Mucosa of stomach (tissue), 1 donor: ENCODE measurements around the gene DDI2.

ENCODE experiments used
- H3K27me3 ChIP-seq: one replicate; pipeline ENCODE4 v1.7.0; 2013; ENCODE audit warnings: mild to moderate bottlenecking, low read length; ENCODE audit not compliant: control insufficient read depth, insufficient read depth
- H3K36me3 ChIP-seq: one replicate; pipeline ENCODE4 v1.7.0; 2013; ENCODE audit warnings: low read length; ENCODE audit not compliant: control insufficient read depth, insufficient read depth
- H3K4me1 ChIP-seq: one replicate; pipeline ENCODE4 v1.7.0; 2013; ENCODE audit warnings: mild to moderate bottlenecking, low read length; ENCODE audit not compliant: control insufficient read depth, insufficient read depth
- H3K4me3 ChIP-seq: one replicate; pipeline ENCODE4 v1.7.0; 2013; ENCODE audit warnings: low read length
- H3K9ac ChIP-seq: one replicate; pipeline ENCODE4 v1.7.0; 2013; ENCODE audit warnings: mild to moderate bottlenecking, low read length, moderate library complexity
- H3K9me3 ChIP-seq: one replicate; pipeline ENCODE4 v1.7.0; 2013; ENCODE audit warnings: mild to moderate bottlenecking, low read length, moderate library complexity; ENCODE audit not compliant: control insufficient read depth
- donor health status: Pancreatic carcinoma.

The DDI2 gene

DNA sequence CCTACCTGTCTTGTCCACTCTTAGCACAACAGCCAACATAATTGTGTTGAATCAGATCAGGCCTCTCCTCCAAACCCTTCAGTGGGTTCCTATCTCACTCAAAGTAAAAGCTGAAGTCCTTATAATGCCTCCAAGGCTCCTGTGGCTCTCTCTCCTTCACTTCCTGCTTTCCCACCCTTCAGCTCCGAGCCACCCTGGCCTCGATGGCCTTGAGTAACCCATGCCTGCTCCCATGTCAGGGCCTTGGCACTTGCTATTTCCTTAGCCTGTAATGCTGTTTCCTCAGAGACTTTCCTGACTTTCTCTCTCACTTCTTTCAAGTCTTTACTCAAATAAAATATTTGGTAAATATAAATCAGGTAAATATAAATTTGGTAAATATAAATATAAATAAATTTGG, 58.8 kb downstream of the DDI2 start:
- H3K4me3 ChIP-seq, result no peak overlapping the region
- H3K36me3 ChIP-seq, result no peaks in the 10 kb centered on the region
- H3K9me3 ChIP-seq, result no peaks in the 10 kb centered on the region

DNA sequence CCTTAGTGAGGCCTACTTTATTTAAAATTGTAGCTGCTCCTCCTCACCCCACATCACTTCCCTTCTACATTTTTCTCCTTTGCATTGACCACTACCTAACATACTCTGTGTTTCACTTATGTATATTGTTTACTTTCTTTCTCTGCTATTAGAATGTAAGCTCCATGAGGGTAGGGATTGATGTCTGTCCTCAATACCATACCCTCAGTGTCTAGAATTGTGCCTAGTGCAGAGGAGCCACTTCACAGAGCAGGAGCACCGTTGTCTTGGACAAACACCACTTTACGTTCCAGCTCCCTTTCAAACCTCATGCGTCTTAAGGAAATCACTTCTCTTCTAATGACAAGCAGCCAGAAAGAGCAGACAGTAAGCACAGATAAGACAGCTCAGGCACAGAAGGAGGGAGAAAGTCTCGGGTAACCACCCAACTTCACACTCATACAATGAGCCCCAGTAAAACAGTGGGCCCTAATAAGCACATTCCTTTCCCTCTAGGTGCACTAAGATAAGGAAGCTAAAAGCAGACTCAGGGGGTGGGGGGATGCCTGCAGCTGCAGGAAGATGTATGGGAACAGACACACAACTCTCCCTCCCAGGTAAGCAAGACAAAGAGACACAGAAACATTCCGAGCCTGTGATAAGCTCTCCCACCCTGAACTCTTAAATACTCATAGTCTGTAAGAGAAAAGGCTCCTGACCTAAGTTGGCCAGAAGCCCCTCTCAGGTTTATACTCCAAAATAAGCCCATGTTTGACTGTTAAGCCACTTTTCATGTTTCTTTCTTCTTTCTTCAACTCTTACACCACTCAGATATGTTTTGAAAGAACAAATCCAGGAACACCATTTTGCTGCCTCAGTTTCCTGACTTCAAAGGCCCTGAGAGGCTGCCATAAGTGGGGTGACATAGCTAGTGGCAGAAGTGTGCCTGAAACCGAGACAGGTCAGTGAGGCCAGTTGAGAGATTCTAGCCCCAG, 59.7 kb downstream of the DDI2 start:
- Histone ChIP-seq H3K9me3 (no peaks in the 10 kb centered on the region), H3K4me1 (peaks cover 6% of the 10 kb centered on the region), H3K36me3 (no peaks in the 10 kb centered on the region), H3K4me3 (no peak overlapping the region), H3K9ac (no peak overlapping the region), H3K27me3 (no peaks in the 10 kb centered on the region)

More for the DNA sequence above, 58.8 kb downstream of the DDI2 start:
- Histone ChIP-seq H3K27me3 (no peaks in the 10 kb centered on the region), H3K4me1 (peaks cover 3% of the 10 kb centered on the region), H3K9ac (no peak overlapping the region)

DNA sequence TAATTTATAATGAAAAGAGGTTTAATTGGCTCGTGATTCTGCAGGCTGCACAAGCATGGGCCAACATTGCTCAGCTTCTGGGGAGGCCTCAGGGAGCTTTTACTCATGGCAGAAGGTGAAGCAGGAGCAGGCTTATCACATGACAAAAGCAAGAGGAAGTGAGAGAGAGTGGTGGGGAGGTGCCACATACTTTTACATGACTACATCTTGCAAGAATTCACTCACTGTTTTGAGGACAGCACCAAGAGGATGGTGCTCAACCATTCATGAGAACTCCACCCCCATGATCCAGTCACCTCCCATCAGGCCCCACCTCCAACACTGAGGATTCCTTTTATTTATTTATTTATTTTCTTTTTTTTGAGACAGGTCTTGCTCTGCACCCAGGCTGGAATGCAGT, 61.3 kb downstream of the DDI2 start:
- Histone ChIP-seq H3K9me3 (no peaks in the 10 kb centered on the region), H3K9ac (no peak overlapping the region), H3K4me1 (peaks cover 13% of the 10 kb centered on the region), H3K36me3 (no peaks in the 10 kb centered on the region), H3K27me3 (no peaks in the 10 kb centered on the region), H3K4me3 (no peak overlapping the region)

DNA sequence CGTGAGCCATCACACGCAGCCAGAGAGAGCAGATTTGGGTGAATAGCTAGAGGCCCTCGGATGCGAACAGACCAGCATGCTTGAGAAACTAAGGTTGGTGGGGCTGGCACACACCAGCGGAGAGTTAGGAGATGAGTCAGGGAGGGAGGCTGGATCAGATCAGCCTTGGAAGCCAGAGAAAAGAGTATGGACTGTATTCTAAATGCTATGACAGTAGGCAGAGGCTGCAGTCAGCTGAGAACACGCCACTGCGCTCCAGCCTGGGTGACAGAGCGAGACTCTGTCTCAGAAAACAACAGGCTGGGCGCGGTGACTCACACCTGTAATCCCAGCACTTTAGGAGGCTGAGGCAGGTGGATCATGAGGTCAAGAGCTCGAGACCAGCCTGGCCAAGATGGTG, 62.9 kb downstream of the DDI2 start:
- Histone ChIP-seq H3K9me3 (no peaks in the 10 kb centered on the region), H3K9ac (no peak overlapping the region), H3K4me3 (no peak overlapping the region), H3K36me3 (no peaks in the 10 kb centered on the region), H3K27me3 (no peaks in the 10 kb centered on the region), H3K4me1 (peaks cover 17% of the 10 kb centered on the region)

DNA sequence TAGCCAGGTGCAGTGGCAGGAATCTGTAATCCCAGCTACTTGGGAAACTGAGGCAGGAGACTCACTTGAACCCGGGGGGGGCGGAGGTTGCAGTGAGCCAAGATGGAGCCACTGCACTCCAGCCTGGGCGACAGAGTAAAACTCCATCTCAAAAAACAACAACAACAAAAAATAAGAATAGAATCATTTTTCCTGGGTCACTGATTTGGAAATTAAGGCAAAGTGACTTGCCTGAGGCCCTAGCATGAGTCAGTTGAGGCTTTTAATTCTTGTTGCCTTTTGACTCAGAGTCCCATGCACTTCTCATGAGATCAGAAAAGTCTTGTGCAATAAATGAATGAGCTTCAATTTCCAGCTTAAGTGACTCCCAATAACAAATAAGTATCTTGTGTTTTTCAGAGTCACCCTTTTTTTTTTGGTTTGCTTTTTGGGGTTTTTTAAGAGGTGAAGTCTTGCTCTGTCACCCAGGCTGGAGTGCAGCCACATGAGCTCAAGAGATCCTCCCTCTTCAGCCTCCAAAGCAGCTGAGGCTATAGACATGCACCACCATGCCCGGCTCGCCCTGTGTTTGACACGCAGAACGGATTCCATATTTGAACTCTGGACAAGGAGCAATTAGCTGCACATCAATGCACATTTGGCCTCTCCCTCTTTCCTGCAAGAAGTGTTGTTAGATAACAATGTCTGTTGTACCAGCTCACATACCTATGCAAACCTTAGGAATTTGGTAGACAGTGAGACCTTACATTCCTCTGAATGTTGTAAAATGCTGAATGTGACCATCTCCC, 63.5 kb downstream of the DDI2 start:
- Histone ChIP-seq H3K36me3 (no peaks in the 10 kb centered on the region), H3K9me3 (no peaks in the 10 kb centered on the region), H3K4me3 (no peak overlapping the region), H3K27me3 (no peaks in the 10 kb centered on the region), H3K4me1 (peaks cover 20% of the 10 kb centered on the region), H3K9ac (no peak overlapping the region)

DNA sequence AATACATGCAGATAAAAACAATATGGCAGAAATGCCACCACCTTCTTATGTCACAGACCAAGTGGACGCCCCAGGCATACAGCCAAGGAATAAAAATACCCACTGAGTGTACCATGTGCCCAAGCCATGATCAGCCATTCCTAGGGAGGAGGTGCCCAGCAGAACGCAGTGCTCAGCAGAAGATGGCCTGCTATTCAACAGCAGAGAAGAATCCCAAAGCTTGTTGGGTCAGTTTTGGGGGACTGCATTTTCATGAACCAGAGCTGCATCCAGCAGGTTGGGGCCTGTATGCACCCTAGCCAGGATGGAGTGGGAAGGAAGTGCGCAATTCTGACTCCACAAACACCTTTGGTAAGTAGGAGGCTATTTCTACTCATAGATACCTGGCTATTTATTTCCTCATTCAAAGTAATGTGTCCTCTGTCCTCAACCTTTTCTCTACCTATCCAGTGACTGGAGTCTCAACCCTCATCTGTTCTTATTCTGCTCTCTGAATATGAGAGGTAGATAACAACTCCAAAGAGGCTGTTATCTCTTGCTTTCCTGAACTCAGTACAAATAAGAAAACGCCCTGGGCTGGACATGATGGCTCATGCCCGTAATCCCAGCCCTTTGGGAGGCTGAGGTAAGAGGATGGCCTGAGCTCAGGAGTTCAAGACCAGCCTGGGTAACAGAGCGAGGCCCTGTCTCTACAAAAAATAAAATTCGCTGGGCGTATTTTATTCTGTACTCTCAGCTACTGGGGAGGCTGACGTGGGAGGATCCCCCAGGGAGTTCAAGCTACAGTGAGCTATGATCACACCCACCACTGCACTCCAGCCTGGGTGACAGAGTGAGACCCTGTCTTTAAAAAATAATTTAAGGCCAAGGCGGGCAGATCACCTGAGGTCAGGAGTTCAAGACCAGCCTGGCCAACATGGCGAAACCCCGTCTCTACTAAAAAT, 64.4 kb downstream of the DDI2 start:
- H3K9ac ChIP-seq, result no peak overlapping the region
- no peaks in the 10 kb centered on the region for H3K27me3 ChIP-seq
- H3K36me3 ChIP-seq, result no peaks in the 10 kb centered on the region
- H3K4me1 ChIP-seq, result peaks cover 26% of the 10 kb centered on the region
- H3K9me3 ChIP-seq, result no peaks in the 10 kb centered on the region
- no peak overlapping the region for H3K4me3 ChIP-seq

DNA sequence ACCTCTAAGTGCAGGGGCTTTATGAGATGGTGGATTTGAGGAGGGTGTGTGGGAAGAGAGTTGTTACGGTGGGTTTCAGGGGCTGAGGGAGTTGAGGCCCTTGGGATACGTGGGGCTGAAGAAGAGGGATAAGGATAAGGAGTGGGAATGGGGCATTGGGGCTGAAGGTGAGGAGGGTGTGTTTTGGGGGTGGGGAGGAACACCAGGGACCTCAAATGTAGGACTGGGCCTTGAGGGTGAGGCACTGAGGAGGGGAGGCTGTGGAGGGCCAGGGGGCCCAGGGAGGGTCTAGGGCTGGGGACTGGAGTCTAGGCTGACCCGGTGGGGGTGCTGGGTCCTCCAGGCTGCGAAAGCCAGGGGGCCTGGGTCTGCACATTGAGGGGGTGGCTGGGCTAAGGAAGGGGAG, 65.7 kb downstream of the DDI2 start:
- no peaks in the 10 kb centered on the region for H3K36me3 ChIP-seq
- no peaks in the 10 kb centered on the region for H3K9me3 ChIP-seq
- no peak overlapping the region for H3K4me3 ChIP-seq
- H3K4me1 ChIP-seq, result peaks cover 26% of the 10 kb centered on the region
- no peaks in the 10 kb centered on the region for H3K27me3 ChIP-seq
- H3K9ac ChIP-seq, result peak overlapping the region; percentile 100

DNA sequence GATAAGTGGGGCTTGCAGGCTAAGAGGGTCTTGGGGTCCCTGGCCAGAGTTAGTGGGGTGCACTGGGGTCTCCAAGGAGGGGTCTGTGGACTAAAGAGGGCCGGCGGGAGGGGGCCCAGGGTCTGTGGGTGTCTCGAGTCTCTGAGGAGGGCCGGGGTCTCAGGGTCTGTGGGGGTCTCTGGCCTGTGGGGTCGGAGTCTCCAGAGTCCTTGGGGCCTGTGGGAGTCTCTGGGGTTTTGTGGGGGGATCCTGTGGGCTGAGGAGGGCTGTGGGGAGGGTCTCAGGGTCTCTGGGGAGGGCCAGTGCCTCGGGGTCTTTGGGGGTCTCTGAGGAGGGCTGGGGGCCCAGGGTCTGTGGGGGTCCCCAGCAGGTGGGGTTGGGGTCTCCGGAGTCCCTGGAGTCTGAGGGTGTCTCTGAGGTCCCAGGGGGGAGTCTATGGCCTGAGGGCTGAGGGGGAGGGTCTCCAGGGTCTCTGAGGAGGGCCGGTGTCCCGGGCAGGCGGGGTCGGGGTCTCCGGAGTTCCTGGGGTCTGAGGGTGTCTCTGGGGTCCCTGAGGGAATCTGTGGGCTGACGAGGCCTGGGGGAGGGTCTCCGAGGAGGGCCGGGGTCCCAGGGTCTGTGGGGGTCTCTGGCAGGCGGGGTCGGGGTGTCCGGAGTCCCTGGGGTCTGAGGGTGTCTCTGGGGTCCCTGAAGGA, 66.2 kb downstream of the DDI2 start:
- peak overlapping the region; percentile 74 for H3K4me3 ChIP-seq
- H3K9ac ChIP-seq, result peak overlapping the region; percentile 100
- H3K36me3 ChIP-seq, result no peaks in the 10 kb centered on the region
- H3K9me3 ChIP-seq, result no peaks in the 10 kb centered on the region
- peaks cover 26% of the 10 kb centered on the region for H3K4me1 ChIP-seq
- H3K27me3 ChIP-seq, result no peaks in the 10 kb centered on the region

DNA sequence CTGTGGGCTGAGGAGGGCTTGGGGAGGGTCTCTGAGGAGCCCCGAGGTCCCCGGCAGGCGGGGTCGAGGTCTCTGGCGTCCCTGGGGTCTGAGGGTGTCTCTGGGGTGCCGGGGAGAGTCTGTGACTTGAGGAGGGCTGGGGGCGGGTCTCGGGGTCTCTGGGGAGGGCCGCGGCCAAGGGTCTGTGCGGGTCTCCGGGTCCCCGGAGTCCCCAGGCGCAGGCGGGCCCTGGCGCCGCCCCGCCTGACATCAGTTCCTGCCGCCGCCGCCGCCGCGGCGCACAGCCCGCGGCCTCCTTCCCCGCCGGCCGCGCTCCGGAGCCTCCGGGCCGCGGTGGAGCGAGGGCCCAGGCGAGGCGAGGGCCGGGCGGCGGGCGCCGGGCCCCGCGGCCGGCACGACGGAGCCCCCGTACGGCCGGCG, 66.8 kb downstream of the DDI2 start, which contains the start of gene PLEKHM2:
PLEKHM2 (plus strand) TSS at position 279 of the 420 bp plus-strand sequence. CDS start 239 bp downstream, outside the sequence.
- Histone ChIP-seq H3K4me1 (peaks cover 26% of the 10 kb centered on the region), H3K36me3 (no peaks in the 10 kb centered on the region), H3K9ac (peak within 1 kb of the TSS; percentile 100), H3K27me3 (no peaks in the 10 kb centered on the region), H3K4me3 (peak within 1 kb of the TSS; percentile 74), H3K9me3 (no peaks in the 10 kb centered on the region)

DNA sequence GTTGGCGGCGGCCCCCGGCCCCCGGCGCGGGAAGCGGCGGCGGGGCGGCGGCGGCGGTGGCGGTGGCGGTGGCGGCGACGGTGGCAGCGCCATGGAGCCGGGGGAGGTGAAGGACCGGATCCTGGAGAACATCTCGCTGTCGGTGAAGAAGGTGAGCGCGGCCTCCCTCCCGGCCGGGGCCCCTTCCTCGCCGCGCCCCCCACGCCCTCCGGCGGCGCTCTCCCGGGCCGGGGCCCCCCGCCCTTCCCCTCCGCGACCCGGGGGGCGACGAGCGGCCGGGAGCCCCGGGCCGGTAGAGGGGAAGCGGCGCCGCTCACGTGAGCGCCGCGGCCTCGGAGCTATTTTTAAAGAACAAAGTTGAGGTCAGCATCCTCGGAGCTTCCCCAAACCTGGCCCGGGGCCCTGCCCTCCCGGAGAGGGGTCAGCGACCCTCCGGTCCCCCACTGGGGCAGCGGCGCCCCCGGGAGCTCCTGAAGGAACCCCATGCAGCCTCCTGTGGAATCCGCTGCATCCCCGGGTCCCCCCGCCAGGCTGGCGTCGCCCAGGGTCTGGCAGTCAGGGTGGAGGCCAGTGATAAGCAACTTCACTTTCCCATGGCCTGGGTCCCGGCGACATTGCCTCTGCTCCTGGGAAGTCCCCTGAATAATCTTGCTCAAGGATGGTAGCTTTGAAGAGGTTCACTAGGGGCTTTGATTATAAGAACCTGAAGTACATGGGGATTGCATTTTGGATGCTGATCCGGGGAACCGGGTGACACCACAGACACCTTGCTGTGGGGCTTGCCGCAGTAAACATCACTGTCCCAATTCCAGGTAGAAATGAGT, 67.4 kb downstream of the DDI2 start:
- peaks cover 26% of the 10 kb centered on the region for H3K4me1 ChIP-seq

More for the DNA sequence above, 67.4 kb downstream of the DDI2 start:
- no peaks in the 10 kb centered on the region for H3K27me3 ChIP-seq
- peak overlapping the region; percentile 92 for H3K9ac ChIP-seq
- peak overlapping the region; percentile 20 for H3K4me3 ChIP-seq
- no peaks in the 10 kb centered on the region for H3K9me3 ChIP-seq
- H3K36me3 ChIP-seq, result no peaks in the 10 kb centered on the region
